Gastrocnemius medialis (tissue), 4 donors: ENCODE measurements around the gene IL6. TPM values are rescaled to one million over a fixed set of nuclear protein-coding genes. Genes with fewer than 3 reads are reported as not detected.

Experiments
- ATAC-seq, 2 donors: fragments of 150-250 bp; one replicate each; pipeline ENCODE4 v1.9.1; 2016
- DNase-seq, 2 donors: peaks; one replicate each; pipeline ENCODE4 v3.0.0-alpha.2; 2019
- H3K27ac ChIP-seq, 4 donors: fragments of 200-600 bp; sonication (generic); 1 replicate in 1 of 4; 2 replicates in 3 of 4; pipeline ENCODE4 v1.5.1; 2016 to 2018; ENCODE audit warnings: mild to moderate bottlenecking in 2 of 4, moderate library complexity in 1 of 4
- H3K27me3 ChIP-seq, 3 donors: fragments of 200-600 bp; sonication (generic) in 2 of 3; 1 replicate in 1 of 3; 2 replicates in 2 of 3; pipeline versions ENCODE4 v1.5.1 to v1.6.0; 2016 to 2019; ENCODE audit warnings: mild to moderate bottlenecking in 1 of 3, moderate library complexity in 1 of 3
- H3K36me3 ChIP-seq, 2 donors: fragments of 200-600 bp; sonication (generic) in 1 of 2; one replicate each; pipeline ENCODE4 v1.5.1; 2017 to 2018
- H3K4me1 ChIP-seq, 2 donors: fragments of 200-600 bp; sonication (generic) in 1 of 2; one replicate each; pipeline ENCODE4 v1.5.1; 2016 to 2017; ENCODE audit warnings: mild to moderate bottlenecking in 2 of 2
- H3K4me3 ChIP-seq, 4 donors: fragments of 200-600 bp; sonication (generic) in 3 of 4; 1 replicate in 1 of 4; 2 replicates in 3 of 4; pipeline ENCODE4 v1.5.1; 2016 to 2019; ENCODE audit warnings: mild to moderate bottlenecking in 2 of 4
- H3K9me3 ChIP-seq, 3 donors: fragments of 200-600 bp; sonication (generic) in 2 of 3; 1 replicate in 1 of 3; 2 replicates in 2 of 3; pipeline ENCODE4 v1.5.1; 2016 to 2019
- CTCF ChIP-seq, 5 experiments: fragments of 450-650 bp in 3 of 5; fragments of 200-600 bp in 2 of 5; sonication (generic) in 2 of 5; IDR thresholded peaks in 4 of 5; conservative IDR thresholded peaks in 1 of 5; 1 replicate in 4 of 5; 2 replicates in 1 of 5; pipeline ENCODE4 v1.5.1; 2016 to 2019; ENCODE audit warnings: antibody characterized with exemption in 5 of 5, mild to moderate bottlenecking in 3 of 5, moderate library complexity in 3 of 5
- POLR2A ChIP-seq, 2 donors: fragments of 450-650 bp; IDR thresholded peaks; one replicate each; pipeline ENCODE4 v1.6.1; 2017; ENCODE audit warnings: antibody characterized with exemption in 2 of 2, mild to moderate bottlenecking in 2 of 2, moderate library complexity in 2 of 2
- in situ Hi-C, 4 donors: fragments of 200-750 bp; cut with MboI; loops; one replicate each; pipeline versions ENCODE4 v1.15.0 to v1.8.0; 2017; ENCODE audit warnings: low sequenced_read_pairs in 4 of 4
- intact Hi-C: fragments of 100-400 bp; cut with DNase I; formaldehyde crosslinking; loops from one replicate; pipeline ENCODE4 v1.15.1; 2023; ENCODE audit warnings: low total_unique reads
- total RNA-seq, 4 donors: library from RNA; depleted of rRNA; stranded (reverse); fragments of >200 nt; gene quantifications; one replicate each; pipeline versions ENCODE4 v1.1.0 to v1.2.3, GENCODE V29; 2016

IL6 gene
- total RNA-seq, 4 donors from 2014 or later, result 2.4 to 3.1 TPM; not detected in 2

- TF ChIP-seq CTCF (IDR thresholded peaks at IDR 0.05 in 4 of 5, conservative IDR thresholded peaks at IDR 0.05 in 1 of 5) (no peak), POLR2A (IDR thresholded peaks at IDR 0.05) (no peak)
- Histone ChIP-seq H3K27me3 (no peaks in the 10 kb centered on the region), H3K4me1 (no peaks in the 10 kb centered on the region), H3K36me3 (no peaks in the 10 kb centered on the region), H3K27ac (no peak overlapping the region), H3K4me3 (no peak overlapping the region), H3K9me3 (no peaks in the 10 kb centered on the region)
- DNase-seq, result no peak
- intact Hi-C loops, result no loop called here
- in situ Hi-C loops, result no loop called here
- ATAC-seq, result no peak
Observed at GRCh38 chr7:22751341-22751740, 24.3 kb downstream of the IL6 start.

- TF ChIP-seq CTCF (IDR thresholded peaks at IDR 0.05 in 4 of 5, conservative IDR thresholded peaks at IDR 0.05 in 1 of 5), result no peak
- TF ChIP-seq POLR2A (IDR thresholded peaks at IDR 0.05), result no peak
- intact Hi-C loops, result no loop called here
- DNase-seq (no peak), ATAC-seq (no peak)
- Histone ChIP-seq H3K27ac (no peak overlapping the region), H3K9me3 (no peaks in the 10 kb centered on the region), H3K4me1 (peaks cover 0 to 3% of the 10 kb centered on the region in 2 donors), H3K27me3 (no peaks in the 10 kb centered on the region), H3K4me3 (no peak overlapping the region), H3K36me3 (no peaks in the 10 kb centered on the region)
- in situ Hi-C loops, result no loop called here
Observed at GRCh38 chr7:22757338-22757994, 30.5 kb downstream of the IL6 start.

- DNase-seq, result no peak
- ATAC-seq, result no peak
- no peaks in the 10 kb centered on the region for H3K27me3 ChIP-seq
- intact Hi-C loops (no loop called here), in situ Hi-C loops (no loop called here)
- no peak overlapping the region for H3K27ac ChIP-seq
- no peak overlapping the region for H3K4me3 ChIP-seq
- TF ChIP-seq CTCF (IDR thresholded peaks at IDR 0.05 in 4 of 5, conservative IDR thresholded peaks at IDR 0.05 in 1 of 5) (no peak), POLR2A (IDR thresholded peaks at IDR 0.05) (no peak)
- no peaks in the 10 kb centered on the region for H3K36me3 ChIP-seq
- no peaks in the 10 kb centered on the region for H3K9me3 ChIP-seq
- H3K4me1 ChIP-seq, result peaks cover 0 to 3% of the 10 kb centered on the region in 2 donors
Observed at GRCh38 chr7:22758576-22758975, 31.6 kb downstream of the IL6 start.

GRCh38 chr7:22759721-22760120 is 32.7 kb downstream of the IL6 start:
- Histone ChIP-seq H3K27ac (no peak overlapping the region), H3K4me1 (peaks cover 0 to 3% of the 10 kb centered on the region in 2 donors), H3K9me3 (no peaks in the 10 kb centered on the region), H3K27me3 (no peaks in the 10 kb centered on the region), H3K36me3 (no peaks in the 10 kb centered on the region), H3K4me3 (no peak overlapping the region)
- in situ Hi-C loops, result no loop called here
- intact Hi-C loops, result no loop called here
- no peak for TF ChIP-seq POLR2A (IDR thresholded peaks at IDR 0.05)
- no peak for TF ChIP-seq CTCF (IDR thresholded peaks at IDR 0.05 in 4 of 5, conservative IDR thresholded peaks at IDR 0.05 in 1 of 5)
- no peak for DNase-seq
- no peak for ATAC-seq

- intact Hi-C loops, result no loop called here
- Histone ChIP-seq H3K27me3 (no peaks in the 10 kb centered on the region), H3K9me3 (no peaks in the 10 kb centered on the region), H3K4me1 (no peaks in the 10 kb centered on the region), H3K4me3 (no peak overlapping the region), H3K36me3 (no peaks in the 10 kb centered on the region), H3K27ac (no peak overlapping the region)
- TF ChIP-seq CTCF (IDR thresholded peaks at IDR 0.05 in 4 of 5, conservative IDR thresholded peaks at IDR 0.05 in 1 of 5), result no peak
- TF ChIP-seq POLR2A (IDR thresholded peaks at IDR 0.05), result no peak
- ATAC-seq (no peak), DNase-seq (no peak)
- in situ Hi-C loops, result no loop called here
Observed at GRCh38 chr7:22762866-22763265, 35.9 kb downstream of the IL6 start.
